IPS-NIHi11 (cell line): ENCODE measurements around the gene PKIB.
"Not testable (repeated sequence)": the region's sequence is repeated elsewhere in the genome, so short reads cannot be mapped to it uniquely, and the experiment has no call there.

Experiments
- DNase-seq: peaks from one replicate; pipeline ENCODE4 v3.0.0; 2012; ENCODE audit warnings: mixed read lengths, low spot score

Gene PKIB

GRCh38 chr6:122748945-122749344 is 138.7 kb downstream of the PKIB start:
- not testable (repeated sequence) for DNase-seq

DNA sequence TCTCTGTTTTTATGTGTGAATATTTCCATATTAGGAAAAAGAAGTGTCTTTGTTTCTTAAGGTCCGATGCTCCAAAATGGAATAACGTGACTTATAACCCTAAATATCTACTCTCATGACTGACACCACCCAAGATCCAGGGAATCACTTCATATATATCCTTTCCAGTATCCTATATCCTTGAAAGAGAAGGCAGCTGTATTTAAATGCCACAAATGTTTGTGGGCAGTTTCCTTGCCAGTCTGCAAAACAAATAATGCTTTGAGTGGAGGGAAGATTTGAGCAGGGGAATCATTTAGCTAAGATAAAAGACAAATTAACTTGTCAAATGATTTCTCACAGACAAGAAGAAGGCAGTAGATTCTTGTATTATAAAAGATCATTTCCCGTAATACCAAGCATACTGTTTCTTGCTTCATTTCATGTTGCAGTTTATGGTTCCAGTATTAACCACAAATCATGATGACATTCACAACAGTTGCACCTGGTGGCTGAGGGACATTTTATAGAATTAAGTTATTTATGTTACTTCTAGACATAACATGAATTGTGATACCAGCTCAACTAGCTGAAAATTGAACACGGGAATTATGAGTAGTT is 139.3 kb downstream of the PKIB start:
- no peak for DNase-seq

DNA sequence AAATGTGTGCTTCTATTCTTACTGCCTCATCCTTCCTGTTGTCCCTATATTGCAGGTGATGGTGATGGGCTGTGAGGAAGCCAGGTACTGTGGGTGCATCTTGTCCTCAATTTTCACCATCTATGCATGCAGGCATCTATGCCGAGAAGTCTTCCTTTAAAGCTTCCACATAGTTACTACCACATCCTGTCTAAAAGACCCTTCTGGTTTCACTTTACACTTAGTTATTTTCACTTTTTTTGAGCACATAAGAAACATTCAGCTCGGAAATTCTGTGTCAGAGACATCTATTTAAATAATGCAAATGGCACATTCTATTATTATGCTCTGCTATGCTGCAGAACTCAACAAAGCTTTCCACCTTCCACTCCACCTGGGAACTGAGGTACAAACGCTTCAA is 141.1 kb downstream of the PKIB start:
- DNase-seq, result no peak

DNA sequence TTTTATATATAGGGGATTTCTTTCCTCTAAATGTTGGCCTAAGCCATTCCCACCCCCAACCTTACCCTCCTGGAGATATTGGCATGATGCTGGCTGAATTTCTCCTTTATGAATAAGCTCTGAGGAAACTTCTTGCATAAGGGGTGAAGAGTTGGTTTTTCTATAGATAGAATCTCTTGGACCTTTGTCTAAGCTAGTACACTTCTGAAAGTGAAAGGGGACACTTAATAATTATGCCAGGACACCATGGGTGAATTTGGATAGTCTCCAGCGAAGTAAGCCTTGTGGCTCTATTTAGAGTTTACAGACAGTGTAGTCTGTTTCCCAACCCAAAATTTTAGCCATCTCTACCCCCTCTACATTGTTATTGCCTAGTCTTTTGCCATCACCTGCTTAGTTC is 142.3 kb downstream of the PKIB start:
- DNase-seq, result no peak

- DNase-seq, result no peak
These were observed 142.9 kb downstream of the PKIB start for GRCh38 chr6:122753000-122753687.

- no peak for DNase-seq
These were observed 143.5 kb downstream of the PKIB start for GRCh38 chr6:122753688-122754056.

DNA sequence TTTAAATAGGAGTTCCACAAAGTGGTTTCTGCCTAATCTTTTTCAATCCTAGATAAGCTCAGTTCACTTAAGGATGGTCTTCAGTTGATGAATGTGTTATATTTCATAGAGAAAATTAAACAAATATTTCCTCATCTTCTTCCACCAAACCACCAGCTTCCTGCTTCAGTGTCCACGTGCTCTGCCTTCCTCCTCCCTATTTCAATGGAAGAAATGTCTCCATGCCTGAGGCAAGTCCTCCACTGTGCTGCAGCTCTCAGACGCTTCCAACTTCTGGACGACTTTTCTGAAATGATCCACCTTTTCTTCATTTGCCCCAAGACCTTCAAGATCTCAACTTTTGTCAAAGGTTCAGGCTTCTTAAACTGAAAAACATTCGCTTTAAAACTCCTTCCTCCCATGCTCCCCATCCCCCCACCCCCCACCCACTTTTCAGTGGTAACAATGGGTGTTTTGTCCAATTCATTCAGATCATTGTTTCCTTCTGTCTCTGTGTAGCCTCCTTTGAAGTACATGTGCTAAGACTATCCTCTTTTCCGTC is 144.1 kb downstream of the PKIB start:
- DNase-seq, result no peak

- peak; percentile 10 for DNase-seq
These were observed 145.7 kb downstream of the PKIB start for GRCh38 chr6:122755901-122756300.

DNA sequence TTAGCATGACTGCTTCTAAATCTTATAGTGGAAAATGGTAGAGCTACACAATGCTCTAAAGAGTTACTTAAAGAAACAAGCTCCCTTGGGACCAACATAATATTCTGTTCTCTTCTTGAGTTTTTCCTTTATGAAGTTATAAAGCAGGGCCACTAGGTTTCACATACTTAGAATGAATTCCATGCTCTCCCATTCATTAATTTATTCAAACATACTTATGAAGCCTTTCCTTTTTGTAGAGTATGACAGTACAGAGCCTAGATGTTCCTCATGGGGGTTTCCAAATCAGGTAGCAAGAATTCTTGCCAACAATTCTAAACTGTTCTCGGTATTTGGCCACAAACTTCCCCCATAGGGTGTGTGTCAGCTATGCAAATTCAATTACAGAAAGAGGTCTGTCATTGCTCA is 148.7 kb downstream of the PKIB start:
- DNase-seq, result no peak

GRCh38 chr6:122760330-122760729 is 150.1 kb downstream of the PKIB start:
- DNase-seq, result no peak

GRCh38 chr6:122766256-122766655 is 156.1 kb downstream of the PKIB start:
- no peak for DNase-seq

DNA sequence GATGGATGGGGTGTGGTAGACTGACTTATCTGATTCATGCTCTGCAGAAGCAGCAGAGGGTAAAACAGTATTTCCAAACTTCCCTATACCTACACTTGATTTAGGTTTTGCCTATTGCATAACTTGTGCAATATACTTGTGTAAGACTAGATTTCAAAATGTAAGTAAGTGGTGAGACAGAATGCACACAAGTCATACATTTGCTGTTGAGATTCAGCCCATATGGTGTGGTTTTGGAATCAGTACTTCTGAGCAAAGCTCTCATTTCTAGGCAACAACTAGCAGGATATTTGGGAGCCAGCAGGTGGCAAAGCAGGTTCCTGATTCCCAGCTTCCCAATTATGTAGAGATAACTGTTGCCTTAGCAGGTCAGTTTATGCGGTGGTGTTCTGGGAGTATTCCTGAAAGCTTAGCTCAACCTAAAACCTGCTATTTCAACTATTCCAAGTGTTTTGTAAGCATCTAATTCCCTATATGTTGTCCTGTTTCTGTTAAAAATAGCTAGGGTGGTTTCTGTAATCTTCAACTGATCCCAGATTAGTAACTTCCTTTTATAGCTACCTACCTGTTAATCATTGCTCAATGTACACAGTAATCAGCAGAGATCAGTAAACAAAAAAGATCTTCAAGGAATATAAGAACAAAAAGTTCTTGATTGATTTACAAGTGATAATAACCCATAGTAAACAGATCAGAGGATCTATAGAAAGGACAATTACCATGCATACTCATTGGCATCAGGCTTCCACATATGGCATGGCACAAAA is 160.8 kb downstream of the PKIB start:
- DNase-seq, result no peak

DNA sequence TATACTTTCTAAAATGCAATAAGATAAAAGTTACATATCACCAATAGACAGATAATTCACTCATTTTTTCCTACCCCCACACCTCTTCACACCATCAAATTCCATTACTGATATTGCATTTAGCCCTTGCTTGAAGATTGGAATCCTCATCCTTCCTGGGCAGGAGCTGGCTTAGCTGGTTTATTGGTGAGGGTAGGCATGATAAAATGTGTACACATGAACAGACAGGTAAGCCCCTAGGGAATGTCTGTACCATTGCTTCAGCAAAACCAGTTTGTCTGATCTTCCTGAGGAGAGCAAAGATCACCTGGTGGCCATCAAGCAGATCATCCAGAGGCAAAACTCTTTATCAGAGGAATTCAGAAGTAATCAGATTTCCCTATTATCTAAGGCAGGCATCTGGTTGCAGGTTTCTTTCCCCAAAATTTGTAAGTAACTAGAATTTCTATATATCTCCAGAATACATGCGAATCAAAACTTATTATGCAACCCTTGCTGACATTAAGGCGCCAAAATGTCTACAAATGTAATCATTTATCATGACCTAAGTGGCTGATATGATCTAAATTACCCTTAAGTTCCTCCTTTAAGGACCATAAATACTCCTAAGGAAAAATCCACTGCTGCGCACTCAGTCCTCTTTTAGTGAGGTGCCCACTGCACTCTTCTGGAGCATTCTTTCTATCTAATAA is 162.7 kb downstream of the PKIB start:
- no peak for DNase-seq
